Measurements from ENCODE around the gene FAM53A. TPM values are rescaled to one million over a fixed set of nuclear protein-coding genes. Genes with fewer than 3 reads are reported as not detected.

FAM53A gene
- total and polyA plus RNA-seq, 2 of the 13 experiments (the other 11 are each of a cell fraction or from before 2014, with no cell fraction given) = 0.48 to 1.1 TPM

DNA sequence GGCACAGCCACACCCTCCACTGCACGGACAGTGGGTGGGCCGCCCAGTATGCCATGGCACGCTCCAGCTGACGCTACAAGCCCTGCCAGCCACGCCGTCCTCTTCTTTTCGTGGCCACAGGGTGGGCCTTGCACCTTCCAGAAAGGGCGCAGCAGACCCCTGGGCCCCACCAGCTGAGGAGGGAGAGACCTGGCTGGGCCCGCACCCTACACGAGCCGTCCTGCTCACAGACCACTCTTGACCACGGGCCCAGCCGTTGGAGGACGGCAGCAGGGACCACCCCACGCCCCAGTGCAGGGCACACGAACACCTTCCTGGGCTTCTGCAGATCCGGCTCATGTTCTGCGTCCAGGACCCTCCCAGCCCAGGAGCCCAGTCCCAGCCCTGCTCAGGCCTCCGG lies 27.1 kb downstream of the FAM53A start:
- Histone ChIP-seq H3K4me1 (ENCODE audit: insufficient read depth, low read length) (peaks cover 12% of the 10 kb centered on the region), H2AFZ (ENCODE audit: low read length) (no peak overlapping the region), H3K27me3 (ENCODE audit: control insufficient read depth in 1 of 2, insufficient read depth in 2 of 2, low read length in 2 of 2) (no peaks in the 10 kb centered on the region), H4K20me1 (ENCODE audit: insufficient read depth, low read length) (no peaks in the 10 kb centered on the region), H3K9ac (ENCODE audit: insufficient read depth, low read depth, low read length) (no peak overlapping the region), H3K4me2 (ENCODE audit: low read depth, low read length) (no peak overlapping the region), H3K36me3 (replicated peaks in 1 of 2; ENCODE audit: control insufficient read depth in 1 of 2, insufficient read depth in 2 of 2, low read length in 2 of 2) (no peaks in the 10 kb centered on the region), H3K27ac (ENCODE audit: extremely low read length, insufficient read depth, low read length) (no peak overlapping the region), H3K4me3 (replicated peaks in 1 of 3; ENCODE audit: insufficient read depth in 1 of 3, low read depth in 2 of 3, low read length in 3 of 3) (no peak overlapping the region), H3K9me3 (ENCODE audit: low read length) (no peaks in the 10 kb centered on the region), H3K79me2 (ENCODE audit: insufficient read depth, low read length) (no peaks in the 10 kb centered on the region)
- BruUV-seq (replicated peaks) = no TSS peak
- in situ Hi-C loops (cut with HindIII; ENCODE audit: extremely low pct_ligation_motif_present, low pct_unique_long_range_greater_than_20kb) (no loop called here), intact Hi-C loops (cut with micrococcal nuclease; ENCODE audit: unreplicated experiment) (no loop called here)
- no peak for ATAC-seq
- TF ChIP-seq ARNTL (CRISPR knock-in tag; IDR thresholded peaks at IDR 0.05) (no peak), ZFP82 (CRISPR knock-in tag; IDR thresholded peaks at IDR 0.05; ENCODE audit: borderline replicate concordance) (no peak), HNRNPUL1 (IDR thresholded peaks at IDR 0.05; ENCODE audit: low read depth, low read length) (no peak), ZNF670 (CRISPR knock-in tag; IDR thresholded peaks at IDR 0.05; ENCODE audit: borderline replicate concordance) (no peak), ZNF33A (CRISPR knock-in tag; IDR thresholded peaks at IDR 0.05; ENCODE audit: borderline replicate concordance) (no peak), ZNF446 (CRISPR knock-in tag; IDR thresholded peaks at IDR 0.05) (no peak), ZFP36 (IDR thresholded peaks at IDR 0.05; ENCODE audit: borderline replicate concordance, low read depth, low read length, partially characterized antibody) (no peak), SP140L (CRISPR knock-in tag; IDR thresholded peaks at IDR 0.05; ENCODE audit: borderline replicate concordance) (no peak), PCBP1 (IDR thresholded peaks at IDR 0.05; ENCODE audit: borderline replicate concordance, low read depth, low read length) (no peak), ETV5 (CRISPR knock-in tag; IDR thresholded peaks at IDR 0.05; ENCODE audit: borderline replicate concordance) (no peak), SIX1 (CRISPR knock-in tag; IDR thresholded peaks at IDR 0.05; ENCODE audit: borderline replicate concordance) (no peak), HDAC2 (CRISPR knock-in tag; IDR thresholded peaks at IDR 0.05) (no peak), DNMT1 (CRISPR knock-in tag; IDR thresholded peaks at IDR 0.05) (no peak), ZNF138 (CRISPR knock-in tag; IDR thresholded peaks at IDR 0.05; ENCODE audit: low read depth) (no peak)
- DNase-seq (ENCODE audit: low spot score) = no peak
- no peak for FAIRE-seq
- ChIA-PET CTCF (ENCODE audit: low intra/inter-chr PET ratio, low total read pairs) (no interaction called here), POLR2A (no interaction called here)
- 52% methylated on average over 9 of the region's 19 CpGs for WGBS (ENCODE audit: low lambda C conversion rate)

Measured in HepG2 (cell line).